Stimulated activated CD4-positive, alpha-beta T cell treated with anti-CD3 and anti-CD28 coated beads, Interleukin-1b, Interleukin-23, amount 100 ng/mL, for 4 hours (primary cell): Measurements from ENCODE around the gene ZFHX3.
"Not testable (repeated sequence)": the region's sequence is repeated elsewhere in the genome, so short reads cannot be mapped to it uniquely, and the experiment has no call there.

Experiments
- DNase-seq, 2 donors: peaks; one replicate each; pipeline ENCODE4 v3.0.0-alpha.2; 2020; ENCODE audit warnings: low read depth in 2 of 2

The ZFHX3 gene

DNA sequence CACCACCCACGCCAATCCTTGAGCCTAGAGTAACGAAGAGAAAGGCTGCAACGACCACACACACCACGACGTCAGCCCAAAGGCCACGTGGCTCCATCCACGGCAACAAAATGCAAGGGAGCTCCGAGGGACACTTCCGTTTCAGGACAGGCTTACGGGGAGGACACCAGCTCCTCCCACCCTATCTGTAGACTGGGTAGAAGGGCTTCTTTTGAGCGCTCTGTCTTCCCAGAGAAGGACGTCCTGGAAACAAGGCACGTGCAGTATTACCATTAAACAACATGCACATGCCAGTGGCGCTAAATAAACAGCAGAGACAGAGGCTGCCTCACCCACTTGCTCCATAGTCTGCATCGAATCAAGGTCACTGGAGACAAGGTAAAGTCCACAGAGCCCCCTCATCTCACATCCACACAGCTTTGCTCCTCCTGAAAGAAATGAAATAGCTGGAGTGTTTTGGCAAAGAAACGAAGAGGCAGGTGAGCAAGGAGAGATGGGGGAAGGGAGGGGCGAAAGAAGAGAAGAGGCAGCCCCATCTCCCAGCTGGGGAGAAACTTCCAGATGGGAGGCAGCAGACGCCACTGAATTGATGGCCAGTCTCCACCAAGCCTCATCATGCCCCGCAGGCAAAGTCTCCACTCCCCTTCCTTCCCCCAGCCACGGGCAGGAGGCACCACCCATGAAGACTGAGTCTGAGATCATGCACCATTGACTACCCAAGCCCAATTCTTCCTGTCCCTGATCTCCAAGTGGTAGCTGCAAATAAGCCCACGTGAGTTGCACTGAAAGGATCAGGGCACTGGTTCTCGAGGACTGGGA, 24.0 kb downstream of the ZFHX3 start:
- DNase-seq: no peak

DNA sequence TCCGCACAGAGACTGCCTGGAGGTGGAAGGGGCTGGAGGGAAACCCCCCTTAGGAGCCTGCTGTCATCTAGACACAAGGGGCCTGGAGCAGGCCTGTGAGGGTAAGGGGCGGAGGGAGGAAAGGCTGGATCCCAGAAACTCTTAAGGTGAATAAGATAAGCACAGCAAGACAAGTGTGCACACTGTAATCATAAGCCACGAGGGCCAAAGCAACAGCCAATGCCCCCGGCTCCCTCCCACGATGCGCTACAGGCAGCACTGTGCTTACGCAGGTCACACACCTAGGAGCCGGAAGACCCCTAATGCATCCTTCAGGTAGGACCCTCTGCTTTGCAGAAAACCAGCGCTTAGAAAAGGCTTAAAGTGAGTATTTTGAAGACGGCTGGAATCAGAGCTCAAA, 24.6 kb downstream of the ZFHX3 start:
- DNase-seq: no peak

DNA sequence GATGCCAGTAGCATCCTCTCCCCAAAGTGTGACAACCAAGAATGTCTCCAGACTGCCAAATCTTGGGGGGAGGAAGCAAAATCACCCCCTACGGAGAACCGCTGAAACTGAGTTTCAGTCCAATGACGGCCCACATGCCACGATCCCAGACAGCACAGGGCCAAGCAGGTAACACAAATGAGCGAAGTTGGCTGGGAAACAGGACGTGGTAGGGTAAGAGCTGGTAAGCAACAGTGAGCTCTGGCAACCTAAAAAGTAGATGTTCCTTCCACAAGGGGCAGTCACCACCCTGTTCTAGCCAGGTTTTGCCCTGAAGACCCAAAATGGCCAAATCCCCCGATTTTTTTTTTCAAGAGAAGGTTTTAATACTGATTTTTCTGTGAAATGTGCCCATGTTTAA, 25.4 kb downstream of the ZFHX3 start:
- DNase-seq: no peak

DNA sequence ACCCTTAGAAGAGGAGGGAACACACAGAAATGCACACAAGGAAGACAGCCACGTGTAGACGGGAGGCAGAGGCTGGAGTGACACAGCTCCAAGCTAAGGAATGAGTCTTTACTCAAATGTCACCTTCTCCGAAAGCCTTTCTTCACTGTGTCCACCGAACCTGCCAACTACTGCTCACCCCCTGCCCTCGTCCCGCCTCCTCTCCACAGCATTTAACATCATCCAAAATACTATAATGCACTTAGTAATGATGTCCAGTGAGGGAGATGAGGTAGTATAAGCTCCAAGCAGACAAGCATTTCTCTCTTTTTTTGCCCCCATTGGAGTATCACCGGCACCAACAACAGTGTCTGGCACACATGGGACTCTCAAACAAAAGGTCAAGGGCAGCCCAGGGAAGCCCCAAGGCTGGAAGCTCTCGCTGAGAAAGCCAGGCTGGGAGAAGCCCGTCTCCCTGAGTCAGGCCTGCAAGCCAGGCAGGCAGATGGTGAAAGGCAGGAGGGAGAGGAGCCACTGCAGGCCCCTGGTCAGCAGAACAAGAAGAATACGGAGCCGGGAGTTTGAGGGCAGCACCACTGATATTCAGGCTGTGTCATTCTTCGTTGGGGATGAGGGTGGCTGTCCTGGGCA, 25.9 kb downstream of the ZFHX3 start:
- DNase-seq: no peak

DNA sequence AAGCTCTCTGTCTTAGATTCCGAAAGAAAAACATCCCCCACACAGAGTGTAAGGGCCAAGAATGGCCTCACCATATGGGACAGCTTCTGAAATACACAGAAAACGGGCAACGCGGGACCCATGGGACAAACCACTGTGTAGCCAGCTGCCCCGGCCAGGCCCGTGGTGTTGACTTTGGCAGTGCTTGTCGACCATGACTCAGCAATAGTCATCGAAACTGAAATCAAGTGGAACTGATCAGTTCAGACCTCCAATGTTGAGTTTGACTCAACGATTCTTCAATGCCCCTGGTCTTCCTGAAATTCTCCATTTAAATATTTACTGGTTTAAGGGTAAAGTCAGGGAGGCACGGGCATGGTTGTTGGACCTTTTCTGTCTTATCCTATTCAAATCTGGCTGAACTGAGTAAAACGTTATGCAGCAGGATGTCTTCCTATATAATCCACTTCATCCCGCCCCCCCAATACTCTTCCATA, 27.5 kb downstream of the ZFHX3 start:
- DNase-seq: no peak

DNA sequence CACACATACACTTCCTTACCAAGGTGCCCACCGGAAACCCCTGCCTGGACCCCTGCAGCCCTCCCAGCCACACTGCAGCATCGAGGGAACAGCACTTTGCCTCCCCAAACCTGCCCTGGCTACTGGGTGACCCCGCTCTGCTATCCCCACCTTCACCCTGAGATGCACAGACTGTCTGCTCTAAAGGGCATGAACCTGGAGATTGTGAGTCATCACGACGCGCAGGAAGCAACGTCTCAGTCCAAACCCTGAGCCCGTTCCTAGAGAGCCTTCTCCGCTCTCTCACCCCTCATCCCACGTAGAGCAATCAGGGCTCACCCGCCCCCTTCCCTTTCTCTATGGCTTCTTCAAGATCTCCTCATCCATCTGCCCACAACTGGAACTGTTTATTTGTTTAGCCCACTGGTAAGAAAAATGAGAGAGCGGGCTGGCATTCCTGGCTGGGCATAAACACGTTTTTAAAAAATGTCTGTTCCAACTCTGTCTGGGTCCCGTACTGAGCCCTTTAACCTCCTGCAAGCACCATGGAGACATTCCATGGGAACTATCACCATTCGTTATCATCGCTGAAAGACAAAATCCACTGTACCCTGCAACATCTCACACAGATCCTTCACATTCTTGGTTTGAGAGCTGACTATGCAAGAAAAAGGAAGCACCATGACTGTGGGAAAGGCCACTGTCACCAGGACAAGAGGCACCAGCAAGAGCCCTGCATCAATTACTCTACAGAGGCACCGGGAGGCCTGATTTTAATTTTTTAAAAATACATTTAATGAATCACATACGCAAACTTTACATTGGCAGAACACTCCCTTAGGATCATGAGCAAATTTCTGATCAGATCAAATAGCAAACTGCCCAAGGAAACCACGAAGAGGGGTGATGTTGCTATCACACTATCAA, 28.2 kb downstream of the ZFHX3 start:
- DNase-seq: no peak

DNA sequence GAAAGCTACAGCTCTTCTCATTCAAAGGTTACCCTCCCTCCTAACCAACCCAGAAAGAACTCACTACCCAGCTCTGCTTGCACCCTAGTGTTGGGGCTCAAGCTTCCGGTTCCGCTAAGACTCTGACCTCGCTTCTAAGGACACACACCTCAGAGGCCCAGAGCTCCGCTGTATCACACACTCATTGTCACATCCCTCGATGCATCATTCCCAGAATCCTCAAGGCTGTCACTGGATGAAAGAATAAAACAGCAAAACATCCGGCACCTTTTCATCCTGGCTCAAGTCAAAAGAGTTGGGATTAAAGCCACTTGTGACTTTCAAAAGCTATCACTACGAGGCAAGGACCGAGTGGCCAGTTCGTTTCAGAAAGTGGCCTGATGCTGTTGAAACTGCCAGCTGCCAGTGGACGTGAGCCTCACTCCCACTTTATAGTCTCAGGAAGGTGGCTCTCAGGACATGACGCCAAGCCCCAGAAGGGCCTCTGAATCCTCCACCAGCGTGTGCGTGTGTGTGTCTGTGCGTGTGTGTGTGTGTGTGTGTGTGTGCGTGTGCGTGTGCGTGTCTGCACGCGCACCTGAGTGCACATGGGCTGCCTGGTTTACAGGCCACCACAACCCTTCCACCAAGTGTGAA, 29.0 kb downstream of the ZFHX3 start:
- DNase-seq: no peak

DNA sequence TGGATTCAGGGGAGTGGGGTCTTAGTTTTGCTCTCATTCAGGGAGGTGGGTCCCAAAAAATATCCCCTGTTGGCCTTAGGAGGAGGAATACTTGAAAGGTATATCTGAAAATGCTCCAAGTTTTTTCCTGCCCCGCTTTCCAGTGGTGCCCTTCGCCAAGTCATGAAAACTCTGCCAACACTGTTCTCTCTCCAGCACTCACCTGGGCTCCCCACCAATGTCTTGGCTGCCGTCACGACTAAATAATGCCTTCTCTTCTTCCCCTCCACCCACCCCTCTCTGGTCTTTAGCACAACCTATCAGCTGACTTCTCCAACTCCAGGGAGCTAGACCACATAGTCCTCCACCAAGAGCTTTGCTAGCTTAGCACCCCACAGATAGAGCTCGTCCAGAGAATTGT, 30.6 kb downstream of the ZFHX3 start:
- no peak for DNase-seq

DNA sequence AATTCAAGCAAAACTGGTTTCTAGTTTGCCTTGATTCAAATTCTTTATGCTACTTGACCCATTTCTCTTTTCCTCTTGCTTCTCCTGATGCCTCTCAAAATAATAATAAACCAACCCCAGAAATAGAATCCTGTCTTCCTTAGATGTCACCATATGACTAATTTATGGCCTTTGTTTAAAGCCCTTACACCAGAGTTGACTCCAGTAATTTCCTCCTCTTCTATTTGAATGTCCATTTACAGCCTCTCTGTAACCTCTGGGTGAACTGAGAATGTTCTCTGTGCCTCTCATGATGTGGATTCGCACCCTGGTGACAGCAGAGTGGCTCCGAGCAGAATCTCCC, 31.5 kb downstream of the ZFHX3 start:
- DNase-seq: no peak

DNA sequence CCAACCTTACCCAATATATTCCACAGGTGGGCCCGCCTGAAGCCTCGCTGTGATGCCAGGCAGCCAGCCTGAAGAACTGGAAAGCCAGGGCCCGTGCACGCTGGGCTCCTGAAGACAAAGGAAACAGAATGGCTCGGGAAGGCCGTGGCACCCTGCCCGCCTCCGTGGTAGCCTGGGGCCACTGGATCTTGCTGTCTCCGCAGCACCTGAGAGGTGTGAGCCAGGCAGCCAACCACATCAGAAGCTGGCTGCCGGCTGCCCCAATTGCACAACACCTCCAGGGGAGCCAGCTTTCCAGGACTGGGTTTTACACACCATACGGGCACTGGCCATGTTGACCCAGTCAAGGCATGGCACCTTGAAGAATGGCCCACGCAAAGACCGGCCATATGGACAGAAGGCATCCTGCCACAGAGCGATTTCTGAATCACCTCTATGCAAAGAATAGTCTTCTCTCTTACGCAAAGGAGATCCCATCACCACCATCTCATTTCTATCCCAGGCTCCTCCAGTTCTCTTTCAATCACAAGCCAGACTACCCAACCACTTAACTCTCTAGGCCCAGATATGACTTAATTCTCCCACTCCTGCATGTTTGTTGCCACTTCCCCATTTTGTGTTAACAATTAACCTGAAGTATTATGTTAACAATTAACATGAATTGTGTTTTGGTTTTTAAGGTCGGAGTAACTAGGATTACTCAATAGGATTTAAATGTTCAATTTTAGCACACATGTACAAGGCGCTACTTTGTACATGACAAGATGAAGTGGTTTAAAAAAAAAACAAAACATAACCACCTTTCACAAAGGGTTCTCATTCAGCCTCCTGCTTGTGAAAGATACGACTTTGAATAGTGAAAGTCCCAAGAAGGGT, 32.1 kb downstream of the ZFHX3 start:
- DNase-seq: no peak

DNA sequence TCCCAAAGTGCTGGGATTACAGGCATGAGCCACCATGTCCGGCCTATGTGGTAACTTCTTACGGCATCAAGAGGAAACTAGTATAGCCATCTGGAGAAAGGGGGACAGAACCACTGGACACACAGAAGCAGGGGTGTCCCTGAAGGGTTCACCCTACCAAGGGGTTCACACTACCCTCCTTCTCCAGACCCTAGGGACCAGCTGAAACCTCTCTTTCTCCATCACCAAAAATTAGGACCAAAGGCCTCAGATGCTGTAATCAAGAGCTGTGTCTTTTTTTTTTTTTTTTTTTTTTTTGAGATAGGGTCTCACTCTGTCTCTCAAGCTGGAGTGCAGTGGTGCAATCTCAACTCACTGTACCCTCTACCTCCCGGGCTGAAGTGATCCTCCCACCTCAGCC, 33.2 kb downstream of the ZFHX3 start:
- DNase-seq: no peak

DNA sequence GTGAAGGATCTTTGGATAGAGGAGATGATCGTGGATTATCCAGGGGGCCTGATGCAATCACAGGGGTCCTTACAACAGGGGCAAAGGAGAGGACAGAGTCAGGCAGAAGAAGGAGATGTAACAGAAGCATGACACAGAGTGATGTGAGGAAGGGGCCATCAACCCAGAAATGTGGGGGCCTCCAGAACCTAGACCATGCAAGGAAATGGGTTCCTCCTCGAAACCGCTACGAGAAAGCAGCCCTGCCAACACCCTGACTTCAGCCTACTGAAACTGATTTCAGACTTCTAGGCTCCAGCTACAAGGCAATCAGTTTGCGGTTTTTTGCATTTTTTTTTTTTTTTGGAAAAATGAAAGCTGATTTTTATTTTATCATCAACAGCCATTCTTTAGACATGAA, 34.0 kb downstream of the ZFHX3 start:
- DNase-seq: no peak

DNA sequence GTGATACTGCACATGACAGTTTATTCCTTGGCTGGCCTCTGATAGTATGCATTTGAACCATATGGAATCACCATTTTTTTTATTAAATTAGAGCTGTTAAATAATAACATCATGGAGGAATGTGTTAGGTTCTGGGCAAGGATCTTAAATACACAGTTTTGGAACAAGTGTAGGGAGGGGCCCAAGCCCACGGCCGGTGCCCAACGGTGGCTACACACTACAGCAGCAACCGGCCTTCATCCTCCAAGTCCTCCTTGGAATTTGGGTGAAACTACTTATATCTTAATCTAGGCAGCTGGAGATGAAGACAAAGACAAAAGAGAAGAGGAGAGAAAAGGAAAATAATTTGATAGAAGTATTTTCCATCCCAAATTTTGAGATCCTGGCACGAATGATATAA, 35.6 kb downstream of the ZFHX3 start:
- no peak for DNase-seq

DNA sequence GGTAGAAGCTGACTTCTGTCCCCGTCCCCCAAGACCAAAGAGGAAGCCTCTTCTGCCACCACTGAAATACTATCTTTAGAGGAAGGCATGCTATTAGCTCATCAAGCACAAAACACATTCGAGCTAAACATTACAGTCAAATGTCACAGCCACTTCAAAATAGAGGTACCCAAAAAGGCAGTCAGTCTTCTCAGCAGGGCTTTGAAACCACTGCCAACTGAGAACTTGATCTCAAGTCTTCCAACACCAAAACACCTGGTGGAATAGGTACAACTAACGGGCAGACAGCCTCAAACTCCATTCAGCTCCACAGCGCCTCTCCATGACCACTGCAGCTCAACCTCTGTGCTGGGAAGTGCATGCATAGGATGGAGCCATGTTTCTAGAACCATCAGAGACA, 36.0 kb downstream of the ZFHX3 start:
- DNase-seq: no peak

DNA sequence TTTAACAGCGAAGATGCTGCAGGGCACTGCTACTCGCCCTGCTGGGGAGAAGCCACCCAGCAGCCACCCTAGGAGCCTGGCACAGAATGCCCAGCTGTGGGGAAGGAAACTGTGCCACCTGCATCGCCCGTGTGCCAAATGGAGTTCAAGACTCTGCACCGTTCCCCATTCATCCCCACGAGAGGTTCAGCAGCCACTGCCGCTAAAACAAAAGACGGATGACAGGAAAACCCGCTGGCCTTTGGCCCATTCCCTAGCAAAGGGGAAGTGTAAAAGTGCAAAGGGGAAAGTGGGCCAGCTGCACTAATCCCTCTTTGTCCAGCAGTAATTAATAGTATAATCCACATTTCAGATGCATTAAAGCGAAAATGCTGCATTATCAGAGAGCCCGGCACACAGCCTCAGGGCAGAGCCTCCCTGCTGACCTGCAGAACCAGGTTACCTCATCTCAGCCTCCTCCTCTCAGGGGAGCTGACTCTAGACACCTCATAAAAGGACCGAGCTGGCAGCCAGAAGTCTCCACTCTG, 37.7 kb downstream of the ZFHX3 start:
- DNase-seq: no peak

DNA sequence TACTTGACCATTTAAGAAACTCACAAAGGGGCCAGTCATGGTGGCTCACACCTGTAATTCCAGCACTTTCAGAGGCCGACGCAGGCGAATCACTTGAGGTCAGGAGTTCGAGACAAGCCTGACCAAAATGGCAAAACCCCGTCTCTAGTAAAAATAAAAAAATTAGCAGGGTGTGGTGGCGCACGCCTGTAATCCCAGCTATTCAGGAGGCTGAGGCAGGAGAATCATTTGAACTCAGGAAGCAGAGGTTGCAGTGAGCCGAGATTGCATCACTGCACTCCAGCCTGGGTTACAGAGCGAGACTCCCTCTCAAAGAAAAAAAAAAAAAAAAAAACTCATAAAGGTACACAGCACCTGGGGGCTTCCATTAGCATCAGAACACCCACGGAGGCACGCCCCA, 38.2 kb downstream of the ZFHX3 start:
- DNase-seq: not testable (repeated sequence)

DNA sequence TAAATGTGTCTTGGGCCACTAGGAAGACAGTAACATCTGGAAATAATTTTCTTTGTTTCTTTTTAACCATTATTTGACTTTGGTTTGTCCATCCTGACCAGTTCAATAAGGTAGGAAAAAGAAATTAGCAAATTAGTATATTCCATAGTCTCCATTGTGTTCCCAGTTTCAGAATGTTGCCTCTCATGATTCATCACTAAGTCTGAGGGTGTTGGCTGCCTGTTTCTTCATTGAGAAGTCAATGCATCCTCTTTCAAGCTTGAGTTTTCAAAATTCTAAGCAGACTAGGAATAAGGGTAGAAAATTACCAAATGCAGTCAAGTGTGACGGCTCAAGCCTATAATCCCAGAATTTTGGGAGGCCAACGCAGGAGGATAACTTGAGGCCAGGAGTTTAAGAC, 41.9 kb downstream of the ZFHX3 start:
- DNase-seq: no peak

DNA sequence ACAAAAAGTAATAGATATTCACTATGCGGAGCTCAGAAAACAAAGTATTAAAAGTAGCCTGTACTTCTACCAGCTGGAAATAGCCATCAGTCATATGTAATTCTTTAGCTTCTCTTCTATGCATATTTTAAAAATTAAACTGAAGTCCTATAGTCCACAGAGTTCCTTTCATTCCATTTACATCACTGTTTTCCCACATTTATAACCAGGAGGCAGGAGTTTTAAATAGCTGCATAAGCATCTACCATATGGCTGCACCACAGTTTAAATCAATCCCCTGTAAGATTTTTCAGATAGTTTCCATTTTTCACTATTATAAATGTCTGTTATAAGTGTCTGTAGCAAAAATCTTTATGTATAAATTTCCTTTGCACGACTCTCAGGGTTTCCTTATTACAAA, 45.1 kb downstream of the ZFHX3 start:
- DNase-seq: no peak

DNA sequence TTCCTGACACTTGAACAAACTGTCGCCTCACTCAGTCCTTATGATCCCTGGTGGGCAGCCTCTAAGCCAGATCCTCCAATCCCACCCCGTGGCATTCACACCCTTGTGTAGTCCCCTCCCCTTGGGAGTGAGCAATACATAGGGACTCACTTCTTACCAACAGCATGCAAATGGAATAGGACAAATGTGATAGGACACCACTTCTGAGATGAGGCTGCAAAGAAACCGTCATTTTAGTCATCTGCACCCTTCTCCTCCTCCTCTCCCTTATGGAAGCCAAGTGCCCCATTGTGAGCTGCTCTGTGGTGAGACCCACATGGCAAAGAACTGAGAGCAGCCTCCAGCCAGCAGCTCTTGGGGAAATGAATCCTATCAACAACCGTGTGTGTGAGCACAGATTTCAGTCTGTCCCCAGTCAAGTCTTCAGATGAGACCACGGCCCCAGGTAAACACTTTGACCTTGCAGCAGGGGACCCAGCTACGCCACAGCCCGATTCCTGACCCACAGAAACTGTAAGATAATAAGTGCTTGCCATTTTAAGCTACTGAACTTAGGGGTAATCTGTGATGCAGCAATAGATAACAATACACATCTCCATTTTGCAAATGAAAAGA, 46.9 kb downstream of the ZFHX3 start:
- no peak for DNase-seq
